ENCODE data around the gene CNIH4.
"Not testable (repeated sequence)": the region's sequence is repeated elsewhere in the genome, so short reads cannot be mapped to it uniquely, and the experiment has no call there.

Gene CNIH4

GRCh38 chr1:224356685-224357625 lies at the start of gene CNIH4:
Gene CNIH4, plus strand, starts transcription at chr1:224356879. Its CDS starts 46 bp downstream, at chr1:224356925.
- intact Hi-C loops (cut with DNase I) = loop anchor here (10.0 kb wide), 1 partner anchor 78 kb away; the partner anchor contains the start of gene WDR26
- peak; percentile 81 to 98 (median 94) for DNase-seq

GRCh38 chr1:224308064-224308463 lies 48.6 kb upstream of the CNIH4 start:
- intact Hi-C loops (cut with DNase I) = no loop called here
- DNase-seq = no peak

GRCh38 chr1:224311503-224311902 lies 45.2 kb upstream of the CNIH4 start:
- DNase-seq; intact Hi-C loops (cut with DNase I): not testable (repeated sequence)

GRCh38 chr1:224312025-224312424 lies 44.7 kb upstream of the CNIH4 start:
- intact Hi-C loops (cut with DNase I) = no loop called here
- no peak for DNase-seq

GRCh38 chr1:224317383-224318045 lies 39.2 kb upstream of the CNIH4 start:
- intact Hi-C loops (cut with DNase I) = no loop called here
- DNase-seq = no peak

- DNase-seq = no peak
- intact Hi-C loops (cut with DNase I) = no loop called here
Observed at GRCh38 chr1:224321706-224322105, 35.0 kb upstream of the CNIH4 start.

GRCh38 chr1:224325959-224326358 lies 30.7 kb upstream of the CNIH4 start:
- intact Hi-C loops (cut with DNase I) = no loop called here
- DNase-seq = no peak

- intact Hi-C loops (cut with DNase I) = no loop called here
- DNase-seq = no peak
Observed at GRCh38 chr1:224328644-224329043, 28.0 kb upstream of the CNIH4 start.

- intact Hi-C loops (cut with DNase I) = no loop called here
- DNase-seq = no peak
Observed at GRCh38 chr1:224329484-224329841, 27.2 kb upstream of the CNIH4 start.

GRCh38 chr1:224329842-224330753 lies 26.6 kb upstream of the CNIH4 start, which contains the start of gene NVL:
Gene NVL, minus strand, starts transcription at chr1:224330172. Its CDS starts 45 bp downstream, at chr1:224330127.
- intact Hi-C loops (cut with DNase I) = loop anchor here (2.0 to 5.0 kb wide), 2 partner anchors 147 to 213 kb away; partner anchors contain the start of gene DEGS1
- DNase-seq = peak; percentile 71 to 95 (median 88)

- DNase-seq = no peak
- intact Hi-C loops (cut with DNase I) = loop anchor here (2.0 to 5.0 kb wide), 2 partner anchors 149 to 214 kb away; partner anchors contain the start of gene DEGS1
Observed at GRCh38 chr1:224331326-224331725, 25.4 kb upstream of the CNIH4 start.

- DNase-seq = no peak
- intact Hi-C loops (cut with DNase I) = loop anchor here (2.0 to 5.0 kb wide), 2 partner anchors 149 to 215 kb away; partner anchors contain the start of gene DEGS1
Observed at GRCh38 chr1:224331824-224332223, 24.9 kb upstream of the CNIH4 start.

- DNase-seq = peak in 12 of 42 donors; percentile 7 to 65 (median 30)
Observed at GRCh38 chr1:224333309-224333926, 23.3 kb upstream of the CNIH4 start.

GRCh38 chr1:224333939-224334786 lies 22.5 kb upstream of the CNIH4 start:
- intact Hi-C loops (cut with DNase I) = loop anchor here (5.0 kb wide), 1 partner anchor 217 kb away; no protein-coding TSS in a partner anchor
- no peak for DNase-seq

More at GRCh38 chr1:224333309-224333926, 23.3 kb upstream of the CNIH4 start:
- intact Hi-C loops (cut with DNase I) = loop anchor here (5.0 kb wide), 1 partner anchor 216 kb away; no protein-coding TSS in a partner anchor

- intact Hi-C loops (cut with DNase I) = no loop called here
- DNase-seq = no peak
Observed at GRCh38 chr1:224338150-224338838, 18.4 kb upstream of the CNIH4 start.

- no peak for DNase-seq
- intact Hi-C loops (cut with DNase I) = no loop called here
Observed at GRCh38 chr1:224339442-224340033, 17.1 kb upstream of the CNIH4 start.

Data from head of caudate nucleus (tissue), 42 donors.